Thoracic aorta (tissue), 2 donors: ENCODE measurements around the gene ARPC2. TPM values are rescaled to one million over a fixed set of nuclear protein-coding genes. Genes with fewer than 3 reads are reported as not detected.
"Not testable (repeated sequence)": the region's sequence is repeated elsewhere in the genome, so short reads cannot be mapped to it uniquely, and the experiment has no call there.

Experiments
- ATAC-seq: fragments of 150-250 bp; one replicate; pipeline ENCODE4 v1.8.0; 2017; ENCODE audit warnings: low read depth; ENCODE audit not compliant: insufficient number of reproducible peaks, low FRiP score
- DNase-seq: peaks from one replicate; pipeline ENCODE4 v3.0.0-alpha.2; 2020; ENCODE audit warnings: low spot score
- H3K27ac ChIP-seq, 2 donors: fragments of 200-600 bp; sonication (generic); 1 replicate in 1 of 2; 2 replicates in 1 of 2; pipeline ENCODE4 v1.5.1; 2016; ENCODE audit warnings: mild to moderate bottlenecking in 2 of 2, moderate library complexity in 2 of 2
- H3K27me3 ChIP-seq: fragments of 200-600 bp; sonication (generic); replicated peaks from 2 replicates; pipeline ENCODE4 v1.6.0; 2016; ENCODE audit warnings: mild to moderate bottlenecking; ENCODE audit not compliant: insufficient read depth
- H3K36me3 ChIP-seq: fragments of 200-600 bp; sonication (generic); one replicate; pipeline ENCODE4 v1.5.1; 2016
- H3K4me1 ChIP-seq, 2 donors: fragments of 200-600 bp; sonication (generic); 1 replicate in 1 of 2; 2 replicates in 1 of 2; pipeline versions ENCODE4 v1.5.1 to v1.6.0; 2016; ENCODE audit warnings: low read depth in 2 of 2, mild to moderate bottlenecking in 1 of 2; ENCODE audit not compliant: control insufficient read depth in 1 of 2
- H3K4me3 ChIP-seq: fragments of 200-600 bp; sonication (generic); 2 replicates; pipeline ENCODE4 v1.5.1; 2016; ENCODE audit warnings: mild to moderate bottlenecking
- H3K9me3 ChIP-seq: fragments of 200-600 bp; sonication (generic); 2 replicates; pipeline ENCODE4 v1.5.1; 2016
- total RNA-seq, 2 donors: library from RNA; depleted of rRNA; stranded (reverse); fragments of >200 nt; gene quantifications; one replicate each; pipeline versions ENCODE4 v1.1.0 to v1.2.3, GENCODE V29; 2016
- TF ChIP-seq, protein P1 (sequence below): fragments of 200-600 bp; sonication (generic); IDR thresholded peaks from one replicate; pipeline ENCODE4 v1.5.1; 2019; ENCODE audit warnings: antibody characterized with exemption

The ARPC2 gene
- 100 to 1,000 TPM; 378 to 469 TPM for total RNA-seq

DNA sequence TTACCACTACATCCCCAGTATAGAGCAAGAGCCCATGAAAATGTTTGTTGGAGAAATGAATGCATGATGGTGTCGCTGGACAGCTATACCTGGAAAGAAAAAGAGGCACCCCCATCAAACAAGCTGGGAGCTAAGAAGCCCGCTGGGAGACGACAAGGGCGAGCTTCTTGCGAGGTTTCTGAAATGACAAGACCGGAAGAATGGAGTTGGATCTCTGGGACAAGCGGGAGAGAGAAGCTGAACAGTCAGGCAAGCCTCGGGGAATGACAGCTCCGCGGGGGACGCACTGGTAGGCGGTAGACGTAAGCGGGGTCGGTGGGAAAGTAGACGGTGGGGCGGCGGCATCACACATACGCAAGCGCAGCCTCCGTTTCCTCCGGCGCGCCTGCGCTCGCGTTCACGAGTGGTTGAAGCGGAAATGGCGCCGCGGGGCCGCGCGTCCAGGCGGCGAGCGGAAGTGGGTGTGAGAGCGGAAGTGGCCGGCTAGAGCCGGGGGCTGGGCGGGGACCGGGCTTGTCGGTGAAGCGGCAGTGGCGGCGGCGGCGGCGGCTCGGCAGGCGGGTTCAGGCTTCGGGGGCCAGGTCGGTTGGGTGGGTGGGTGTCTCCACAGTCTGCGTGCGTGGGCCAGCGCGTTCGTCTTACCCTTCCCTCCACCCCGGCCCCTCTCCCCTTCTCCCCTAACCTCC is at the start of gene ARPC2:
Gene ARPC2, plus strand, starts transcription at position 516 of the 686 bp plus-strand sequence. CDS start 282 bp downstream, outside the sequence.
- Histone ChIP-seq H3K4me3 (peak within 1 kb of the TSS; percentile 95), H3K9me3 (no peaks in the 10 kb centered on the region), H3K27ac (peak within 1 kb of the TSS; percentile 97 to 99), H3K36me3 (no peaks in the 10 kb centered on the region), H3K27me3 (no peaks in the 10 kb centered on the region), H3K4me1 (peaks cover 31 to 42% of the 10 kb centered on the region in 2 donors)
- ATAC-seq (peak; percentile 67), DNase-seq (peak; percentile 75)
- TF ChIP-seq, protein P1, sequence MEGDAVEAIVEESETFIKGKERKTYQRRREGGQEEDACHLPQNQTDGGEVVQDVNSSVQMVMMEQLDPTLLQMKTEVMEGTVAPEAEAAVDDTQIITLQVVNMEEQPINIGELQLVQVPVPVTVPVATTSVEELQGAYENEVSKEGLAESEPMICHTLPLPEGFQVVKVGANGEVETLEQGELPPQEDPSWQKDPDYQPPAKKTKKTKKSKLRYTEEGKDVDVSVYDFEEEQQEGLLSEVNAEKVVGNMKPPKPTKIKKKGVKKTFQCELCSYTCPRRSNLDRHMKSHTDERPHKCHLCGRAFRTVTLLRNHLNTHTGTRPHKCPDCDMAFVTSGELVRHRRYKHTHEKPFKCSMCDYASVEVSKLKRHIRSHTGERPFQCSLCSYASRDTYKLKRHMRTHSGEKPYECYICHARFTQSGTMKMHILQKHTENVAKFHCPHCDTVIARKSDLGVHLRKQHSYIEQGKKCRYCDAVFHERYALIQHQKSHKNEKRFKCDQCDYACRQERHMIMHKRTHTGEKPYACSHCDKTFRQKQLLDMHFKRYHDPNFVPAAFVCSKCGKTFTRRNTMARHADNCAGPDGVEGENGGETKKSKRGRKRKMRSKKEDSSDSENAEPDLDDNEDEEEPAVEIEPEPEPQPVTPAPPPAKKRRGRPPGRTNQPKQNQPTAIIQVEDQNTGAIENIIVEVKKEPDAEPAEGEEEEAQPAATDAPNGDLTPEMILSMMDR: peak; percentile 23

DNA sequence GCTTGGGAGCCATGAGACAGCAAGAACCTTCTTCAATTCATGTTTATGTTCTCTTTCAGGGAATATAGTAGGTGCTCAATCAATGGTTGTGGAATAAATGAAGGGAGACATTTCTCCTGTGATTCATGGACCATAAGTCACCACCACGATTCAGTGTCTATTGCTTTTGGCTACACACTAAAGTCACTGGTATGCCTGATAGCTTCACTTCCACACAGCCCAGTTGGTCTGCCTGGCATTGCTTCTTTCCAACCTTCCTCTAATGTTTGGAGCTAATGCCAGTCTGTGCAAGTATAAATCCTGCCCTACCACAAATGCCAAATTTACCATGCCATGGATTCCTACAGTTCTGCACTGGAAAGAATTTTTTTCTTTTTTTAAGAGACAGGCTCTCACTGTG is 49.0 kb upstream of the ARPC2 start:
- H3K27ac ChIP-seq: no peak overlapping the region
- no peak overlapping the region for H3K4me3 ChIP-seq
- no peak for DNase-seq
- H3K27me3 ChIP-seq: no peaks in the 10 kb centered on the region
- TF ChIP-seq, protein P1: no peak
- ATAC-seq: no peak
- no peaks in the 10 kb centered on the region for H3K4me1 ChIP-seq
- no peaks in the 10 kb centered on the region for H3K36me3 ChIP-seq
- no peaks in the 10 kb centered on the region for H3K9me3 ChIP-seq

DNA sequence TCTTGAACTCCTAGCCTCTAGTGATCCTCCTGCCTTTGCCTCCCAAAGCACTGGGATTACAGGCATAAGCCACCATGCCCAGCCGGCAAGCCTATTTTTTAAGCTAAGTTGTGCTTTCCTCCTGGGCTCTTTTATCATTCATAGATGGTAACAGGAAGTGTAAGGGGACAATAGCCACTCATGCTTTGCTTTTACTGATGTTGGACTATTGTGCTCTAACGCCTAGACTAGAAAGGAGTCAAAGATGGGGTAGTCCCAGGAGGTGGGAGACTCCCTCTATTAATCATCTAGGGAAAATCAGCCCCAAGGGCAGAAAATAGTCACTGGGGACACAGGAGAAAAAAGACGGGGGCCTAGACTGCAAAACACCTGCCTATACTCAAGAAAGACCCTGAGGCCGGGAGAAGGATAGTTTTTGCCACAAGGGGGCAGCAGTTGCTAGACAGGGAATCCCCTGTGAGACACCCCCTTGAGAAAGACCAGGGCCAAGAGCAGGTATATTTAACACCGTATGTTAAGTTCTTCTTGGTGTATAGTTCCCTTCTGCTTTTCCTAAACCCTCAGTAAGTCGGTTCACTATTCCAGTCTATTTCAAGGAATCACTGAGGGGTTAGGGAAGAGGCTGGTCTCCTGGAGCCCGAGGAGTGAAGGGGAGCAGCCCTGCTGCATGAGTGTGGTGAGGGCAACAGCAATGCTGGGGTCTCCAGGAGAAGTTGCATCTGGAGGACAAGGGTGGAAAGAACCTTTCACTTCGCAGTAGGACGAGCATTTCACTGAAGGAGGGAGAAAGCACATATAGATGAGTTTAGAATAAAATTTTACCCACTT is 48.1 kb upstream of the ARPC2 start:
- DNase-seq (no peak), ATAC-seq (no peak)
- TF ChIP-seq, protein P1: peak; percentile 60

DNA sequence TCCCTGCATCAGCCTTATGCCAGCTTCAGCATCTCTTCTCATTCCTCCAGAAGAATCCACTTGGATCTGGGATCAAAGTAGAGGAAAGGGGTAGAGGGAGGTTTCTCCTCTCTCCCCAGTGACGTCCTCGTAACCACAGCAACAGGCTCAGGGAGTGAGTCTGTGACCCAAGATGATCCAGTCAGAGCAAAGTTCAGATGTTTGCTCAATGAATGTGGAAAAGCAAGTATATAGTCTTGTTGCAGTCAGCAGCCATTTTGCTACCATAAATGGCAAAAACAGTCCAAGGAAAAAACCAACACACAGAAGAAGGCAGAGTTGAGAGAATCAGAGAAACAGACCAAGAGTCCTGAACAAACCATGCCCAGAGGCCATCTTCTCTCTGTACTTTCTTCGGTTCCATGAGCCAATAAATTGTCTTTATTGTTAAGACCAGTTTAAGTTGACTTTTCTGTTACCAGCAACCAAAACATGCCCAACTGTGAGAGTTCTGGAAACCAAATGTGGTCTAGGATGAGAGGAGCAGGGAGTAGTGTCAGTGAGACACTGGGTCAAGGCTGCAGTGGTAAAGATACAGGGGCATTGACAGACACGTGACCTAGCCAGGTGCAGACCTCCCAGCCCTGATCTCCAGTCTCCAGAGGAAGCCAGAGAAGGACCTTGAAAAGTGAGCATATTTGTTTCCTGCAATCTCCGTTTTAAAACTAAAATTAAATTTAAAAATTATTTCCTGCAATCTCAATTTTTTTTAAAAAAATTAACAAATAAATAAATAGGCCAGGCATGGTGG is 47.0 kb upstream of the ARPC2 start:
- ATAC-seq (no peak), DNase-seq (no peak)
- TF ChIP-seq, protein P1: no peak
- no peaks in the 10 kb centered on the region for H3K36me3 ChIP-seq
- H3K27me3 ChIP-seq: no peaks in the 10 kb centered on the region
- H3K27ac ChIP-seq: no peak overlapping the region
- H3K4me3 ChIP-seq: no peak overlapping the region
- no peaks in the 10 kb centered on the region for H3K9me3 ChIP-seq
- H3K4me1 ChIP-seq: no peaks in the 10 kb centered on the region

More for the DNA sequence above, 48.1 kb upstream of the ARPC2 start:
- H3K4me3 ChIP-seq: no peak overlapping the region
- H3K9me3 ChIP-seq: no peaks in the 10 kb centered on the region
- H3K36me3 ChIP-seq: no peaks in the 10 kb centered on the region
- no peaks in the 10 kb centered on the region for H3K27me3 ChIP-seq
- no peaks in the 10 kb centered on the region for H3K4me1 ChIP-seq
- H3K27ac ChIP-seq: no peak overlapping the region

DNA sequence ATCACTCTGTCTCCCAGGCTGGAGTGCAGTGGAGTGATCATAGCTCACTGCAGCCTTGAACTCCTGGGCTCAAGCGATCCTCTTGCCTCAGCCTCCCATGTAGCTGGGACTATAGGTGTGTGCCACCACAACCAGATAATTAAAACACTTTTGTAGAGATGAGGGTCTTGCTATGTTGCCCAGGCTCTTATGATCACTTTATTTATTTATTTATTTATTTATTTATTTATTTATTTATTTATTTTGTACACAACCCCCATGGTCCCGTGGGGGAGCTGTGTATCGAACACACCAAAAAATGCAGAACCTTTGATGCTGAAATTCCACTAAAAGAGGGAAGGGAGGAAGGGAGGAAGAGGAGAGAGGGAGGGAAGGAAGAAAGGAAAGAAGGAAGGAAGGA is 45.2 kb upstream of the ARPC2 start:
- not testable (repeated sequence) for H3K4me1 ChIP-seq, ATAC-seq, H3K9me3 ChIP-seq, H3K36me3 ChIP-seq, H3K4me3 ChIP-seq, DNase-seq, H3K27ac ChIP-seq, H3K27me3 ChIP-seq
